AG09309 (cell line): ENCODE data around the gene STOM.
A peak's percentile ranks its signal among the peaks of the same experiment; 100 is the strongest.
"Not testable (repeated sequence)": the region's sequence is repeated elsewhere in the genome, so short reads cannot be mapped to it uniquely, and the experiment has no call there.

Experiments
- DNase-seq: peaks from one replicate; pipeline ENCODE4 v3.0.0-alpha.2; 2010; ENCODE audit warnings: low read depth
- H3K4me3 ChIP-seq: 2 replicates; pipeline ENCODE4 v1.5.1; 2011; ENCODE audit warnings: mild to moderate bottlenecking, low read depth, low read length, moderate library complexity; ENCODE audit not compliant: control insufficient read depth
- CTCF ChIP-seq: IDR thresholded peaks from 2 replicates; pipeline ENCODE4 v1.5.1; 2011; ENCODE audit warnings: mild to moderate bottlenecking, low read depth, low read length, inconsistent platforms; ENCODE audit not compliant: insufficient read depth, control insufficient read depth; ENCODE audit errors: missing control alignments

STOM gene

GRCh38 chr9:121398374-121398773 lies 28.3 kb upstream of the STOM start:
- no peak overlapping the region for H3K4me3 ChIP-seq
- DNase-seq, result peak; percentile 99
- no peak for TF ChIP-seq CTCF

- DNase-seq, H3K4me3 ChIP-seq: not testable (repeated sequence)
Measured at GRCh38 chr9:121397277-121397676, 27.2 kb upstream of the STOM start.

- H3K4me3 ChIP-seq, result no peak overlapping the region
- DNase-seq, result no peak
- no peak for TF ChIP-seq CTCF
Measured at GRCh38 chr9:121395558-121395957, 25.5 kb upstream of the STOM start.

- no peak for DNase-seq
- no peak for TF ChIP-seq CTCF
- no peak overlapping the region for H3K4me3 ChIP-seq
Measured at GRCh38 chr9:121394292-121394691, 24.2 kb upstream of the STOM start.

- TF ChIP-seq CTCF, result no peak
- H3K4me3 ChIP-seq, result no peak overlapping the region
- DNase-seq, result no peak
Measured at GRCh38 chr9:121393318-121393717, 23.3 kb upstream of the STOM start.

GRCh38 chr9:121390372-121390771 lies 20.3 kb upstream of the STOM start:
- TF ChIP-seq CTCF, result no peak
- H3K4me3 ChIP-seq, result no peak overlapping the region
- no peak for DNase-seq

GRCh38 chr9:121388140-121388905 lies 18.3 kb upstream of the STOM start:
- DNase-seq, result no peak
- H3K4me3 ChIP-seq, result no peak overlapping the region
- no peak for TF ChIP-seq CTCF
